SU-DHL-6 (cell line): ENCODE results near the gene CCDC15.

Experiments used
- H2AFZ ChIP-seq: fragments of 200-600 bp; sonication (generic); 2 replicates; pipeline ENCODE4 v1.6.1; 2014; ENCODE audit warnings: low read depth, mild to moderate bottlenecking, moderate library complexity, mixed read lengths, antibody characterized with exemption, low read length; ENCODE audit not compliant: severe bottlenecking
- H3F3A ChIP-seq: fragments of 200-600 bp; shearing (Covaris generic); 2 replicates; pipeline ENCODE4 v1.6.0; 2016; ENCODE audit warnings: antibody characterized with exemption, mild to moderate bottlenecking; ENCODE audit not compliant: insufficient read depth
- H3K27ac ChIP-seq: fragments of 200-600 bp; sonication (generic); 2 replicates; pipeline ENCODE4 v1.5.1; 2016; ENCODE audit warnings: low read depth, mild to moderate bottlenecking, low read length, moderate library complexity, mixed read lengths
- H3K27me3 ChIP-seq: fragments of 200-600 bp; sonication (generic), shearing (Covaris generic); 2 replicates; pipeline ENCODE4 v1.6.0; 2014; ENCODE audit warnings: mild to moderate bottlenecking, low read length
- H3K36me3 ChIP-seq: fragments of 200-600 bp; sonication (generic); 2 replicates; pipeline ENCODE4 v1.6.1; 2014; ENCODE audit warnings: mild to moderate bottlenecking, low read length, mixed read lengths
- H3K4me2 ChIP-seq: fragments of 300-600, 200-600 bp; shearing (Covaris generic), sonication (generic); 2 replicates; pipeline ENCODE4 v1.6.0; 2014; ENCODE audit warnings: low read length, low read depth, mild to moderate bottlenecking; ENCODE audit not compliant: poor library complexity, severe bottlenecking
- H3K4me3 ChIP-seq: fragments of 200-600 bp; sonication (generic); 2 replicates; pipeline ENCODE4 v1.5.1; 2014; ENCODE audit warnings: antibody characterized with exemption, low read length, mild to moderate bottlenecking, mixed read lengths; ENCODE audit not compliant: insufficient read depth, poor library complexity, severe bottlenecking
- H3K79me2 ChIP-seq: fragments of 200-600 bp; sonication (generic); 2 replicates; pipeline ENCODE4 v1.6.1; 2014; ENCODE audit warnings: mild to moderate bottlenecking, low read length, moderate library complexity; ENCODE audit not compliant: insufficient read depth
- H3K9ac ChIP-seq: fragments of 200-600 bp; sonication (generic); 2 replicates; pipeline ENCODE4 v1.7.0; 2014; ENCODE audit warnings: mild to moderate bottlenecking, low read length
- H3K9me2 ChIP-seq: fragments of 200-600 bp; sonication (generic); replicated peaks from 2 replicates; pipeline ENCODE4 v1.6.1; 2014; ENCODE audit warnings: low read length; ENCODE audit not compliant: insufficient read depth
- H3K9me3 ChIP-seq: fragments of 200-600 bp; sonication (generic); 2 replicates; pipeline ENCODE4 v1.6.1; 2014; ENCODE audit warnings: low read length, mixed read lengths; ENCODE audit not compliant: insufficient read depth
- H4K20me1 ChIP-seq: fragments of 200-600 bp; sonication (generic); 2 replicates; pipeline ENCODE4 v1.6.1; 2014; ENCODE audit warnings: low read depth, mild to moderate bottlenecking, antibody characterized with exemption, low read length, moderate library complexity, mixed read lengths
- EZH2phosphoT487 ChIP-seq: fragments of 200-600 bp; sonication (generic), shearing (Covaris generic); conservative IDR thresholded peaks from 2 replicates; pipeline ENCODE4 v1.6.1; 2018; ENCODE audit warnings: mild to moderate bottlenecking, antibody characterized with exemption, low read length, moderate library complexity, mixed read lengths
- TF ChIP-seq, protein P1 (sequence below): fragments of 200-600 bp; sonication (generic); IDR thresholded peaks from one replicate; pipeline ENCODE4 v1.5.1; 2017; ENCODE audit warnings: antibody characterized with exemption, mild to moderate bottlenecking, low read length, moderate library complexity; ENCODE audit not compliant: insufficient read depth, poor library complexity, severe bottlenecking

Gene CCDC15

DNA sequence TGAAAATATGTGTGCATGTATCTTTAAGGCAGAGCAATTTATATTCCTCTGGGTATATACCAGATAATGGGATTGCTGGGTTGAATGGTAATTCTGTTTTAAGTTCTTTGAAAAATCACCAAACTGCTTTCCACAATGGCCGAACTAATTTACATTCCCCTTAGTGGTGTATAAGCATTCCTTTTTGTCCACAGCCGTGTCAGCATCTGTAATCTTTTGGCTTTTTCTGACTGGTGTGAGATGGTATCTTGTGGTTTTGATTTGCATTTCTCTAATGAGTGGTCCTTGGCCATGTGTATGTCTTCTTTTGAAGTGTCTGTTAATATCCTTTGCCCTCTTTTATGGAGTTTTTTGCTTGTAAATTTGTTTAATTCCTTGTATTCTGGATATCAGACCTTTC lies 24.3 kb downstream of the CCDC15 start:
- Histone ChIP-seq H3K4me3 (no peak overlapping the region), H3K9ac (no peak overlapping the region), H3K4me2 (no peak overlapping the region), H3F3A (no peaks in the 10 kb centered on the region), H2AFZ (no peak overlapping the region), H3K36me3 (no peaks in the 10 kb centered on the region), H3K27ac (no peak overlapping the region), H4K20me1 (no peaks in the 10 kb centered on the region), H3K27me3 (no peaks in the 10 kb centered on the region), H3K79me2 (no peaks in the 10 kb centered on the region), H3K9me3 (no peaks in the 10 kb centered on the region), H3K9me2 (no peaks in the 10 kb centered on the region)
- TF ChIP-seq, protein P1, sequence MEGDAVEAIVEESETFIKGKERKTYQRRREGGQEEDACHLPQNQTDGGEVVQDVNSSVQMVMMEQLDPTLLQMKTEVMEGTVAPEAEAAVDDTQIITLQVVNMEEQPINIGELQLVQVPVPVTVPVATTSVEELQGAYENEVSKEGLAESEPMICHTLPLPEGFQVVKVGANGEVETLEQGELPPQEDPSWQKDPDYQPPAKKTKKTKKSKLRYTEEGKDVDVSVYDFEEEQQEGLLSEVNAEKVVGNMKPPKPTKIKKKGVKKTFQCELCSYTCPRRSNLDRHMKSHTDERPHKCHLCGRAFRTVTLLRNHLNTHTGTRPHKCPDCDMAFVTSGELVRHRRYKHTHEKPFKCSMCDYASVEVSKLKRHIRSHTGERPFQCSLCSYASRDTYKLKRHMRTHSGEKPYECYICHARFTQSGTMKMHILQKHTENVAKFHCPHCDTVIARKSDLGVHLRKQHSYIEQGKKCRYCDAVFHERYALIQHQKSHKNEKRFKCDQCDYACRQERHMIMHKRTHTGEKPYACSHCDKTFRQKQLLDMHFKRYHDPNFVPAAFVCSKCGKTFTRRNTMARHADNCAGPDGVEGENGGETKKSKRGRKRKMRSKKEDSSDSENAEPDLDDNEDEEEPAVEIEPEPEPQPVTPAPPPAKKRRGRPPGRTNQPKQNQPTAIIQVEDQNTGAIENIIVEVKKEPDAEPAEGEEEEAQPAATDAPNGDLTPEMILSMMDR = no peak
- no peak for TF ChIP-seq EZH2phosphoT487

DNA sequence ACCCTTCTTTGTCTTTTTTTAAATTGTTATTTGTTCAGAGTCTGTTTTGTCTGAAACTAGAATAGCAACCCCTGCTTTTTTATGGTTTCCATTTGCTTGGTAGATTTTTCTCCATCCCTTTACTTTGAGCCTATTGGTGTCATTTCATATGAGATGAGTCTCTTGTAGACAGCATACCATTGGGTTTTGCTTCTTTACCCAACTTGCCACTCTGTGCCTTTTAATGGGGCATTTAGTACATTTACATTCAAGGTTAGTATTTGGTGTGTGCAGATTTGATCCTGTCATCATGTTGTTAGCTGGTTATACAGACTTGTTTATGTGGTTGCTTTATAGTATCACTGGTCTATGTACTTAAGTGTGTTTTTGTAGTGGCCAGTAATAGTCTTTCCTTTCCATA lies 28.0 kb downstream of the CCDC15 start:
- Histone ChIP-seq H4K20me1 (no peaks in the 10 kb centered on the region), H3K4me2 (no peak overlapping the region), H2AFZ (no peak overlapping the region), H3K36me3 (no peaks in the 10 kb centered on the region), H3F3A (no peaks in the 10 kb centered on the region), H3K9me2 (no peaks in the 10 kb centered on the region), H3K4me3 (no peak overlapping the region), H3K79me2 (no peaks in the 10 kb centered on the region), H3K9ac (no peak overlapping the region), H3K27me3 (no peaks in the 10 kb centered on the region), H3K27ac (no peak overlapping the region), H3K9me3 (no peaks in the 10 kb centered on the region)
- TF ChIP-seq EZH2phosphoT487 = no peak
- TF ChIP-seq, protein P1 = no peak

DNA sequence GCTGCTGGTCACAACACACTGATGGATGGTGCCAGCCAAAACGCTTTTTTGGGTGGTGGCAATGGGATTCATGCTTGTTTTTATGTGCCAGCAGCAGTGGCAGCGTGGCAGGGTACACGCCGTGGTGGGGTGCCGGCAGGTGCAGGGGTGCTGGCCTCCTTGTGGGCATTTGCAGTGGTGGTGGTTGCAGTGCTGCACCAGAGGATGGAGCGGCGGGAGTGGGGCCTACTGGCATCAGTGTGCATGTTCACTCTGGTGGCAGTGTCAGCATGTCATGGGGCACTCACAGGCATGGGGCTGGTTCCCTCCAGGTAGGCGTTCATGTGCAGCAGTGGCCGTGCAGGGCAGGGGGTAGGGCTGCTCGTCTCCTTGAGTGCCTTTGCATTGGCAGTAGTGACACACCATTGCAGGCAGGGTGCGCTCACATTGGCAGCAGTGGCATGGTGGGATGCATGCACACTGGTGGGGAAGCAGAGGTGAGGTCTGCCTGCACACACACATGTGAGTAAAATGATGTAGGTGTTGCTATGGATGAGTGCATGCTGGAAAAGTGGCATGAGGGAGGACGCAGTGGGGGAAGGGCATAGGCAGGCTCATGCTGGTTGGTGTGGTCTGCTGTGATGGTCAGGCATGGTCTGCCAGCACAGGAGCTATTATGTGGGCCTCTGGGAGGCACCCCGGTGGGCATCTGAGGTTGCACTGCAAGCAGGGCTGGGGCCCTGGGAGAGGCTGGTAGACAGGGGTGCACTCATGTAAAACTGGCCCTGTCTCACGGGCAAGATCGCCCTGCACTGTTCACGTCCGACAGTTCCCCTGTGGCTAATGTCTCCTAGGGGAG lies 29.9 kb downstream of the CCDC15 start:
- Histone ChIP-seq H3K4me3 (no peak overlapping the region), H3K9ac (no peak overlapping the region), H3K4me2 (no peak overlapping the region), H3K27me3 (no peaks in the 10 kb centered on the region), H3K9me3 (no peaks in the 10 kb centered on the region), H3K9me2 (no peaks in the 10 kb centered on the region), H3K27ac (no peak overlapping the region), H4K20me1 (no peaks in the 10 kb centered on the region), H3K79me2 (no peaks in the 10 kb centered on the region), H3K36me3 (no peaks in the 10 kb centered on the region), H3F3A (no peaks in the 10 kb centered on the region), H2AFZ (no peak overlapping the region)
- TF ChIP-seq, protein P1 = no peak
- no peak for TF ChIP-seq EZH2phosphoT487
